Activated effector memory CD4-positive, alpha-beta T cell treated with anti-CD3 and anti-CD28 coated beads, Interleukin-2, amount 50 U/mL, for 16 hours (primary cell): Measurements from ENCODE around the gene ABLIM1.
"Not testable (repeated sequence)": the region's sequence is repeated elsewhere in the genome, so short reads cannot be mapped to it uniquely, and the experiment has no call there.

Source experiments
- DNase-seq: peaks from one replicate; pipeline ENCODE4 v3.0.0-alpha.2; 2020

Gene ABLIM1

DNA sequence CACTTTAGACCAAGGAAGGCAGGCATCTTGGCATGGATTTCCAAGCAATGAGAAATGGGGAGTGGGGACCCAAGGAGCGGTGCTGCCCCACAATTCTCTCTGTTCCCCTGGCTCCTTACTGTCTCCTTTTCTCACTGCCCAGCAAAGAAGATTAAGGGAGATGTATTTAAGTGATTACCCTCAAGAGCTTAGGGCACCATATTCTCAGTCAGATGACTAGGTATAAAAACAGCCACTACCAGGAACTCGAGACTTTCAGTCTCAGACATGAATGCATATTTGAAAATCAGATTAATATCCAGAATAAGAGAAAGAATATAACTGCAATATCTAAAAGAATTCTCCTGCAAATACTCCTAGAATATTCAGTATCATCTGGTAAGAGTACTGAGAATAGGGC, at the start of gene ABLIM1:
Gene ABLIM1 (minus strand): TSS at position 101 of the 400 bp plus-strand sequence. CDS start 75 bp downstream, at position 26.
- no peak for DNase-seq

DNA sequence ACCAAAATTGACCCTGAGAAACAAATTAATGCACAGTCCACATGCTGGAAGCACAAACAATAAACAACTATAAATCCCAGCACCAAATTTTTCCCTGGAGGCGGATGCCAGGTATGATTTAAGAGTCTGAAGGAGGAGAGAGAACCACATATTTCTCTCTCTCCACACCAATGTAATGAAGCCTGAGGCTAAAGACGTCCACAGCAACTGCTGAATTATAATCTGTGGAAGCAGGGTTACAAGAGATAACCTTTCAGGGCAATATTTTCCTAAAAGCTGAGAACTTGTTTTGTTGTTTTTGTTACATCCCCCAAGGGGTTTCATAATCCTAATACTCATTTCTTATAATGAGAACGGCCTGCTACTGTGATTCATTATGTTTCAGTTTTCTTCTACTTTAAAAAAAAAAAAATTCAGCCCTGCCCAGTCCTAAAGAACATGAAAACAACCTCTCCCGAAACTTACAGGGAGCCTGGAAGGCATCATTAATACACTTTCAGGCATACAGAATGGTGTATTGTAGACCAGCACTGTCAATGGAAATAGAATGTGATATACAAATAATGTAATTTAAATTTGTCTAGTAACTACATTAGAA, 48.5 kb upstream of the ABLIM1 start:
- DNase-seq = no peak

DNA sequence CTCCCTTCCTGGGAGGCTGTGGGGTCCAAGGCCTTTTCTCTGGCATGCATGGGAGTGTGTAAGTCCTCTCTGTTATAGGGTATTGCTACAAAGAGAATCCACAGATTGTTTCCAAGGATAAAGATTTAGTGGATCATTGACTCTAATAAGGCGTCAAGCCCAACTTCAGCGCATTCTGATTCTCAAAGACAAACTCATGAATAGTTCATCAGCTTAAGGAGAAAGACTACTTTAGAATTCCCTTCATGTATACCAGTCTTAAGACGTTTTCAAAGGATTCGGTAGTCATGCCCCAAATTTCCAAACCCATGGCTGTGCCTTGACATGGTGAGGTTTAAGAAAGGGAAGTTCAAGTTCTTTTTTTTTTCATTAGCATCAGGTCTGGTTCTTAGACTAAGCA, 46.6 kb upstream of the ABLIM1 start:
- DNase-seq = no peak

GRCh38 chr10:114703377-114704107, 45.5 kb upstream of the ABLIM1 start:
- DNase-seq = no peak

- DNase-seq = no peak
Measured at GRCh38 chr10:114698271-114699061, 40.4 kb upstream of the ABLIM1 start.

DNA sequence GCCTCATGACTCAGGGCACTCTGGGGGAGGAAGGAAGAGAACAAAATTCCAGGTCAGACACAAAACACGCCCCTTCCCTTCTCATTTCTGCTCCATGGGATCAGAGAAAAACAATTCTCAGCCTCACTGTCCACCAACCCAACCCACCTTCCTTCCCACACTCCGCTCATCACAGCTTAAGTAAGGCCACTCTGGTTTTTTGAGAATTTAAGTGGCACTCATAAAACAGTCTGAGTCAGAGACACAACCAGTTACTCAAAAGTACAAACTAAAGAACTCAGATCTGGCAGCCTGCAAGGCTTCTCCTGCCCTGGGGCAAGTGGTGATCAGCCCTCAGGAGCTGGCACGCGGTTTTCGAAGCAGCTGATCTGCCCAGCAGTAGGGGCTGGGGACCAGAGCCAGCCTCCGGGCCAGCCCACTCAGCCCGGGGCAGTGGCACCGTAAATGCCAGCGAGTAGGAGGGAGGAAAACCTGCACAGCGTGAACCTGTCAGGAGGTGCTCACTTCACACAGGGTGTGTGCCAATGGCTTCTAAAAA, 39.1 kb upstream of the ABLIM1 start:
- no peak for DNase-seq

- not testable (repeated sequence) for DNase-seq
Measured at GRCh38 chr10:114696301-114696700, 38.2 kb upstream of the ABLIM1 start.

- peak; percentile 73 for DNase-seq
Measured at GRCh38 chr10:114694752-114695151, 36.7 kb upstream of the ABLIM1 start.

- no peak for DNase-seq
Measured at GRCh38 chr10:114694062-114694461, 36.0 kb upstream of the ABLIM1 start.

DNA sequence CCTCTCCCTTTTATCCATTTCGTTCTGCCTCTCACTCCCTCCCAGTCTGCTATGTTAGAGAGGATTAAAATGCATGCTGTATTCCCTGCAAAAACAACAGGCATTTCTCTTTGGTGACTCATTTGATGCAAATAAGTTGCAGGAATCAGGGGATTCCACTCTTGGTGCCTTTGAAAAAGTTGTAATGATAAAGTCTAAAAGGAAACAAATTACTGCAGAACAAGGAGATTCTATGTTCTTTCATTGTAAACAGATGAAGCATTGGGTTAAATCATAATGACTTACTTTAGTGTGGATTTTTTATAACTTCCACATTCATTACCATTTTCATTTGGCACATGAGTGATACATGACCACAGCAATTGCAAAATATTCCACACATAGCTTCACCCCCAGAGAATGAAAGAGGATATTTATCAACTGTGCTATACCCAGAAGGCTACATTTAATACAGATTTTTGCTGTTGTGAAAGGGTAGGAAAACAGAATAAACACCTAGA, 33.4 kb upstream of the ABLIM1 start:
- DNase-seq = no peak

GRCh38 chr10:114688786-114689185, 30.7 kb upstream of the ABLIM1 start:
- no peak for DNase-seq

DNA sequence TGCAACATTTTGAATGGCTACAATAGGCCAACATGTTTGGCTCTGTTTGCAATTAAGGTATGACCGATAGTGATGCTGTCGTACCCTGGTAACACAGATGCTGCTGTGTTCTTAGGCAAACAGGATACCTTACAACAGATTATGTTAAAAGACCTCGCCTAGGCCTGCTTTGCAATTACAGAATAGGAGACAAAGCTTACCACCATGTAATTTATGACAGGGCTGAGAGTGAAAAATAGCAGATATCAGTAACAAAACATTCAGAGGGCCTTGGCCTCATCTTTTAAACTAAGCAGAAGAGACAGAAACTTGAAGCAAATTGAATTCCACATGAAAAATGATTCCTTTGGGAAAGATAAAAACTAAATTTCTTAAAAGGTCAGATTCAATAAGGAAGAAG, 29.4 kb upstream of the ABLIM1 start:
- DNase-seq = no peak

- DNase-seq = no peak
Measured at GRCh38 chr10:114686013-114686412, 27.9 kb upstream of the ABLIM1 start.

- no peak for DNase-seq
Measured at GRCh38 chr10:114685456-114685855, 27.4 kb upstream of the ABLIM1 start.

DNA sequence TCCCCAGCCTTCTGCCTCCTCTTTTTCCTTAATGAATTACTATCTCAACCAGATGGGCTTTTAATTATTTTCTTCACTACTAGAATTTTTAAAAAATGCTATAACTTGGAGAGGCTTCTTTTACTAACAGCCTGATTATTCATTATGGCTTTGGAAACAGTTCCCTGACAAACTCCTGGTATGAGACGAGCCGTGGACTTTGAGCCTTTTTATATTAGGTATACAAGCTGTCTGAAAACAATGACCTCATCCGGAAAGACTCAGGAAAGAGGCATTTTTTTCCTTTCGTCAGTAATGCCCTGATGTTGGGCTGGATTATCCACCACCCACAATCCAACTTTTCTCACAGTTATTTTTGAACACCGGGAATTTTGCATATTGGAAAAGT, 26.7 kb upstream of the ABLIM1 start:
- no peak for DNase-seq

GRCh38 chr10:114684084-114684821, 26.2 kb upstream of the ABLIM1 start:
- DNase-seq = no peak

- no peak for DNase-seq
Measured at GRCh38 chr10:114683593-114683992, 25.5 kb upstream of the ABLIM1 start.

- DNase-seq = no peak
Measured at GRCh38 chr10:114683162-114683561, 25.1 kb upstream of the ABLIM1 start.

GRCh38 chr10:114682532-114682931, 24.5 kb upstream of the ABLIM1 start:
- DNase-seq = no peak

DNA sequence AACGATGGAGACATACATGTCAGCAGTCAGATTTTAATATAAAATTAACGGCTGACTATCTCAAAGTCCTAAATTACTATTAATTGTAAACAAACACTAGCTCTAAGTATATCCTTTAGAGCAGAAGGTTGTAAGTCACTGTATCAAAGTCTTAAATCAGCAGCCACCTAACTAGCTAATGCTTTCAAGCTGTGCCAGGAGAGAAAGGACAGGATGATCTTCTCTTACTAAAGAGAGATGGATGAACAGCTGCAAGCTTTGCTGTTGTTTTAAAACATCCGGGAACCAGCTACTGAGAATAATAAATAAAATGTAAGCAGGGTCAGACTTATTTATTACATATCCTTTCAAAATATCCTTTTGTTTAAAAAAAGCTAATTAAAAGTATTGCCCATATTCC, 24.0 kb upstream of the ABLIM1 start:
- no peak for DNase-seq

DNA sequence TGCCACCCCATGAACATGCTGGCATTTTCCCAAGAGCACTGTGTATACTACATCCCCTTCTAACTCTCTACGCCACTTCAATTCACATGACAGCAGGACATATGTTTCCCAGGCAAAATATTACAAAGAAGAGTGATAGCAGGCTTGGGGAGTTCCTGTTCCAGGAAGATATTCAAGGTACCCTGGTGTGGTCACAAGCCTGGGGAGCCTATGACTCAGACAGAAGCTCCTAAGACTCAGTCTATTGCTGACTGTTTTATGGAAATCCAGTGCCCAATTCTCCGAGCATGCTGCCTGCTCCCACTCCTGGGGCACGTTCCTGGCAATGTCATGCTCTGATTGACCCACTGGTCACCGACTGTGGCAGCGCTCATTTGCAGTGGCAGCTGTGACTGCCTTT, 23.5 kb upstream of the ABLIM1 start:
- DNase-seq = no peak

DNA sequence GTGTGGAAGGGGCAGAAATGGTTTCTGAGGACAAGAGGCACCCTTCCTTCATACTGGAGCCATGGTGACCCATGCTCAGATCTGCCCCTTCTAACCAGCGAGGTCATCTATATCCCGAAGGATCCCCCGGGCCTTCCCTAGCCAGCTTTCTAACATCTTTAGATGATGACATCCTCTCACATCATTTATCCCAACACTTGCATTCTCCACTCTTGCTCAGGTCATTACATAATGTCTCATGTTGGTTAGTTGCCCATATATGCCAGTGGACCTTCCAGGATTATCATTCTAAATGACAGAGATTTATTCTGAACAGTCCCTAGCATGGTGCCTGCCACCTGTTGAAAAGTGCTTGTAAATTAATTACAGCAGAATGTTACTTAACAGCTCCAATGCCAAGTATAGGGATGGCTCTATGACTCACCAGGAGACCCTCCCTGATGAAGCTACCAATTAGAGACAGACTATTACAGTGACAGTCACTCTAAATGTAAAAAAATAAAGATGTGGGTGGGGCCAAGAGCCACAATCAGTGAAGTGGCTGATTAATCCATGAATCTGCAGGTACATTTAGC, 22.6 kb upstream of the ABLIM1 start:
- DNase-seq = no peak
